Left ventricle myocardium inferior (tissue), 1 donor: ENCODE results near the gene MOV10L1. TPM values are rescaled to one million over a fixed set of nuclear protein-coding genes. Genes with fewer than 3 reads are reported as not detected.
"Not testable (repeated sequence)": the region's sequence is repeated elsewhere in the genome, so short reads cannot be mapped to it uniquely, and the experiment has no call there.

Experiments used
- DNase-seq: peaks from one replicate; pipeline ENCODE4 v3.0.0-alpha.2; 2020
- H3K27ac ChIP-seq: fragments of 200-600 bp; replicated peaks from 2 replicates; pipeline ENCODE4 v1.8.0; 2021
- H3K27me3 ChIP-seq: fragments of 200-600 bp; 2 replicates; pipeline ENCODE4 v1.8.0; 2021; ENCODE audit warnings: low read depth
- H3K36me3 ChIP-seq: fragments of 200-600 bp; 2 replicates; pipeline ENCODE4 v1.8.0; 2021
- H3K4me1 ChIP-seq: fragments of 200-600 bp; 2 replicates; pipeline ENCODE4 v1.8.0; 2021
- H3K4me3 ChIP-seq: fragments of 200-600 bp; 2 replicates; pipeline ENCODE4 v1.8.0; 2021; ENCODE audit warnings: mild to moderate bottlenecking, moderate library complexity
- H3K9me3 ChIP-seq: fragments of 200-600 bp; replicated peaks from 2 replicates; pipeline ENCODE4 v1.8.0; 2021
- intact Hi-C: fragments of 100-400 bp; cut with micrococcal nuclease; formaldehyde crosslinking; loops from one replicate; pipeline ENCODE4 v1.11.0; 2022
- total RNA-seq: library from RNA; stranded (reverse); fragmentation: NEBNext Ultra II Directional; extraction: Animal tissue kit (Norgen Biotek cat#: 25700); gene quantifications from one replicate; pipeline ENCODE4 v1.2.1, GENCODE V29; 2021
- TF ChIP-seq, protein P1 (sequence below): fragments of 200-600 bp; IDR thresholded peaks from 2 replicates; pipeline ENCODE4 v1.8.0; 2021; ENCODE audit warnings: antibody characterized with exemption, mild to moderate bottlenecking, borderline replicate concordance
- donor health status: DM: no; HTN: yes; CAD: no; lungs with severe emphysema.

The MOV10L1 gene
- total RNA-seq, 1 donor from 2014 or later: 0.49 TPM

- peaks cover 6% of the 10 kb centered on the region for H3K27me3 ChIP-seq
These were observed 6.2 kb upstream of the MOV10L1 start for GRCh38 chr22:50083462-50084079.

GRCh38 chr22:50084080-50084477, 5.7 kb upstream of the MOV10L1 start:
- H3K27ac ChIP-seq: no peak overlapping the region
- H3K4me1 ChIP-seq: no peaks in the 10 kb centered on the region
- intact Hi-C loops: no loop called here
- H3K4me3 ChIP-seq: no peak overlapping the region
- H3K27me3 ChIP-seq: peaks cover under 1% of the 10 kb centered on the region
- no peaks in the 10 kb centered on the region for H3K9me3 ChIP-seq
- TF ChIP-seq, protein P1, sequence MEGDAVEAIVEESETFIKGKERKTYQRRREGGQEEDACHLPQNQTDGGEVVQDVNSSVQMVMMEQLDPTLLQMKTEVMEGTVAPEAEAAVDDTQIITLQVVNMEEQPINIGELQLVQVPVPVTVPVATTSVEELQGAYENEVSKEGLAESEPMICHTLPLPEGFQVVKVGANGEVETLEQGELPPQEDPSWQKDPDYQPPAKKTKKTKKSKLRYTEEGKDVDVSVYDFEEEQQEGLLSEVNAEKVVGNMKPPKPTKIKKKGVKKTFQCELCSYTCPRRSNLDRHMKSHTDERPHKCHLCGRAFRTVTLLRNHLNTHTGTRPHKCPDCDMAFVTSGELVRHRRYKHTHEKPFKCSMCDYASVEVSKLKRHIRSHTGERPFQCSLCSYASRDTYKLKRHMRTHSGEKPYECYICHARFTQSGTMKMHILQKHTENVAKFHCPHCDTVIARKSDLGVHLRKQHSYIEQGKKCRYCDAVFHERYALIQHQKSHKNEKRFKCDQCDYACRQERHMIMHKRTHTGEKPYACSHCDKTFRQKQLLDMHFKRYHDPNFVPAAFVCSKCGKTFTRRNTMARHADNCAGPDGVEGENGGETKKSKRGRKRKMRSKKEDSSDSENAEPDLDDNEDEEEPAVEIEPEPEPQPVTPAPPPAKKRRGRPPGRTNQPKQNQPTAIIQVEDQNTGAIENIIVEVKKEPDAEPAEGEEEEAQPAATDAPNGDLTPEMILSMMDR: no peak
- DNase-seq: no peak
- no peaks in the 10 kb centered on the region for H3K36me3 ChIP-seq

More at GRCh38 chr22:50083462-50084079, 6.2 kb upstream of the MOV10L1 start:
- Histone ChIP-seq H3K27ac (no peak overlapping the region), H3K4me3 (no peak overlapping the region), H3K36me3 (no peaks in the 10 kb centered on the region), H3K4me1 (no peaks in the 10 kb centered on the region), H3K9me3 (no peaks in the 10 kb centered on the region)
- TF ChIP-seq, protein P1: no peak
- DNase-seq: no peak
- intact Hi-C loops: no loop called here

DNA sequence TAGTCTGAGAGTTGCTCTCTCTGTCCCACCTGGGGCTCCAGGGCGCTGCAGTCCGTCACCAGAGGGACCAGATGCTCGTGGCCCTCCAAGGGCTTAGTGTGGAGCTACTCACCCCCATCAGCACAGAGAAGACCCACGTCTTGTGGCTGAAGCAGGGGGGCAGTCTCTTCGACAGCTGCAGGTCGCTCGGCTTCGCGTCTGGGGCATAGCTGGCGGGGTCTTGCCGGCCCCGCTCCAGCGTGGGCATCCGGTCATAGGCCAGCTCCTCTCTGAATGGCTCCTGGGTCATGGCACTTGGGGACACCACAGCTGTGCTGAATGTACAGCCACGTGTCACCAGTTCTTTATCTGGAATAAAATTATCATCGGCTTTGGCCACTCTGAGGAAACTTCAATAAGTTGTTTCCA, 5.2 kb upstream of the MOV10L1 start:
- no peak overlapping the region for H3K4me3 ChIP-seq
- H3K36me3 ChIP-seq: no peaks in the 10 kb centered on the region
- intact Hi-C loops: no loop called here
- no peak for DNase-seq
- TF ChIP-seq, protein P1: no peak
- H3K27me3 ChIP-seq: no peaks in the 10 kb centered on the region
- H3K27ac ChIP-seq: no peak overlapping the region
- no peaks in the 10 kb centered on the region for H3K4me1 ChIP-seq
- peaks cover 1% of the 10 kb centered on the region for H3K9me3 ChIP-seq

DNA sequence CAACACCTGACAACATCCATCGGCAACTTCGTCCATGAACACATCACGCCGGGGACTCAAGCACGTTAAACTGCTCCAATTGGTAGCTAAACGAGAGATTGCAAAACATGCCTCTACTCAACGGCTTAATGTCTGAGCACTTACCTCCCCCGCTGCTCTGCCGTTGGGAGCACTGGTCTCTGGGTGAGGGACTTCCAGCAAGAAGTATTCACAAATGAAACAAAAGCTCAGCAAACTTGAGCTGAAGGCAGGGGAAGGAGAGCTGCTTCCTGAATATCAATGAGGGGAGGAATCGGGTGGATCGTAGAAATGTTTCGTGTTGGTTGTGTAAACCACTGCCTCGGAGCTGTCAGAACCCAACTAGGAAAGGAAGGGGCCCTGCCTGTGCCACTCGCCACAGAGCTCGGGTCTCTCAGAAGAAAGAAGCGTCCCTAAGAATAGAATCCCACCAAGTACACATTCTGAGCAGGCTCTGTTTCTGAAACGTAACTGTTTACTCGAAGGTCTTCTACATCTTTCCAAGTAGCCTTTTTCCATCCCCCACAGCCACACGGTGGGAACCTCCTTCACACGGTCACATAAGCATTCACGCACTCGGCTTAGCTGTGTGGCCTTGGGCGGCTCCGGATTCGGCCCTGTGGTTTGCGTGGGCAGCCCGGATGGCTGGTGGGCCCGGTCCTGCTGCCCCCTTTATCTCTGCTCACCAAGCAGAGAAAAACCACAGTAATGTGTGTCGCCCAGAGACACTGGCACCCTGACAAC, 4.4 kb upstream of the MOV10L1 start, which contains the start of gene MLC1:
MLC1 (minus strand) TSS at position 216 of the 762 bp plus-strand sequence. CDS start 524 bp downstream, outside the sequence.
- H3K9me3 ChIP-seq: peaks cover 9% of the 10 kb centered on the region
- no peaks in the 10 kb centered on the region for H3K36me3 ChIP-seq
- no peaks in the 10 kb centered on the region for H3K27me3 ChIP-seq
- intact Hi-C loops: no loop called here
- H3K27ac ChIP-seq: no peak within 1 kb of the TSS
- DNase-seq: no peak
- TF ChIP-seq, protein P1: no peak
- H3K4me1 ChIP-seq: no peaks in the 10 kb centered on the region
- no peak within 1 kb of the TSS for H3K4me3 ChIP-seq

- Histone ChIP-seq H3K27ac (no peak overlapping the region), H3K4me3 (no peak overlapping the region), H3K27me3 (peaks cover 6% of the 10 kb centered on the region), H3K36me3 (no peaks in the 10 kb centered on the region), H3K4me1 (no peaks in the 10 kb centered on the region), H3K9me3 (peaks cover 9% of the 10 kb centered on the region)
- no peak for DNase-seq
- TF ChIP-seq, protein P1: no peak
- intact Hi-C loops: no loop called here
These were observed 3.3 kb upstream of the MOV10L1 start for GRCh38 chr22:50086526-50086925.

- H3K4me3 ChIP-seq, H3K4me1 ChIP-seq, H3K27ac ChIP-seq, H3K9me3 ChIP-seq, H3K36me3 ChIP-seq, DNase-seq, intact Hi-C loops: not testable (repeated sequence)
- peaks cover 10% of the 10 kb centered on the region for H3K27me3 ChIP-seq
These were observed 2.8 kb upstream of the MOV10L1 start for GRCh38 chr22:50086975-50087374.
